NOMO-1 (cell line): ENCODE results near the gene ZNF365.

Source experiments
- DNase-seq, 2 experiments: peaks; one replicate each; lab custom pipeline; 2025; ENCODE audit not compliant: unreplicated experiment in 2 of 2; lab: John Stamatoyannopoulos, UW

Gene ZNF365

GRCh38 chr10:62413652-62414051 lies 39.5 kb downstream of the ZNF365 start:
- DNase-seq = no peak

DNA sequence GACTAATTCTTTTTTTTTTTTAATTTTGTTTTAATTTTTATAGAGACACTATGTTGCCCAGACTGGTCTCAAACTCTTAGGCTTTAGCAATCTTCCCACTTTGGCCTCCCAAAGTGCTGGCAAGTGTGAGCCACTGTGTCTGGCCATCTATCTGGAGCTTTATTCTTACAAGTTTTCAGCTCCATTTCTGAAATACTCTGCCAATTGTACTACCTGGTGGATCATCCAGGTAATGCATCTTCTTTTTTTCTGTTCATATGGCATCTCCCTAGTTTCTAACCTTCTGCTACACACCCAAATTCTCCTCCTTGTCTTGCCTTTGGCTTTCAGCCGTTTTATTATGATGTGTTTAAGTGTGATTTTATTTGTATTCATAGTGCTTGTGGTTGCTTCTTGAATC lies 40.2 kb downstream of the ZNF365 start:
- DNase-seq = no peak

- DNase-seq = no peak
These were observed 48.0 kb downstream of the ZNF365 start for GRCh38 chr10:62422068-62422590.

DNA sequence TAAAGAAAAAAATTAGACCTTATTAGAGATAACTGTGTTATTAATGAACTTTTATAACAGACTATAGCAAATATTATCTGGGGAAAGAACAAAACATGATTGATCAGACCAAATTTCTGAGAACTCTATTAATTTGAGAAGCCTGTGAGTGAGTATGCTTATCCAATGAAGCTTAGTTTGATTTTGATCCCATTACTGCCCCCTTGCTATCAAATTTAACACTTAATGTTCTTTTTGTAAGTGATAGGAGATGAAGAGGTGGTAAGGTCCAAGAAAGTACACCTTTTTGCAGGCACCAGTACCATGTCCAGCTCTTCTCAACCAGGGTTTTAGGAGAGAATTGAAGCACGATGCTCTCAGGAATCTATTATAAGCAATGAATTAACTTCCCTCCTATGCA lies 49.9 kb downstream of the ZNF365 start:
- DNase-seq = no peak

- DNase-seq = no peak
These were observed 51.9 kb downstream of the ZNF365 start for GRCh38 chr10:62426086-62426485.

DNA sequence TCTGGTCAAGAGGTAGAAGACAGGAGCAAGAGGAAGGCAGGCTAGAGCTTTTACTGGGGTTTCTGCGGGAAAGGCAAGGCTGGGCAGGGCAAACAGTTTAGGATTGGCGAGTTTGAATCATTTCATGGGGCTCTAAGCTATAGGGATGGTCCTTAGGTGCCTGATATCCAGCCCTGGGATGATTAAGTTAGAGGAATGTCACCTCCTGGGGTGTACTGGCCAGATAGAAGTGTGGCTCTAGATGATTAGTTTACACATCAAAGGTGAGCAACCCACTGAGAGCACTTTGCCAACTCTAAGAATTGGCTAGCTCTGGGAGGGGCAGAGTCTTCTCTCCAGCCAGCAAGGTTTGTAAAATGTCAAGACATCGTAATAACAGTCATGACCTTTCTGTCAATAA lies 52.4 kb downstream of the ZNF365 start:
- DNase-seq = no peak

GRCh38 chr10:62430881-62431280 lies 56.7 kb downstream of the ZNF365 start:
- no peak for DNase-seq

DNA sequence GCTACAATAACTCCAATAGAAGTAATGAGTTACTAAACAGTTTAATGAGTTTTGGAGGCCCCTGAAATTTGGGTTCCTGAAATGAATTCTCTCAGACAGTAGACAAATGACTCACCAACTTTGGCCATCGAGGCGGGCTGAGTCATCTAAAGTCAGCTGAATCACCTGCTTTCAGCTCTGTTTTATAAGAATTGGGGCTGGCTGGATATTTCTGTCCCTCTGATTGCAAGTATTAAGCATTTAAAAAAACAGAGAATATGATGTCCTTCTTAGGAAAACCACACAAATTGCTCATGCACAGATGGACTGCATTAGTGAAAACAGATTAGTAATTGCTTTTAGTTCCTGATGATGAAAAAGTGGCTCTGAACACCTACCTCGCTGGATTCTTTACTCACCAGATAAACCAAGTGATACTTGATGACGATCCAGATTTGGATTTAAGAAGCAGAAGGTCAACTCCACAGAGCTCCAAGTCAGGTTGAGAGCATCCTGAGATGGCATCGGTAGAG lies 59.1 kb downstream of the ZNF365 start:
- peak; percentile 61 to 84 for DNase-seq

DNA sequence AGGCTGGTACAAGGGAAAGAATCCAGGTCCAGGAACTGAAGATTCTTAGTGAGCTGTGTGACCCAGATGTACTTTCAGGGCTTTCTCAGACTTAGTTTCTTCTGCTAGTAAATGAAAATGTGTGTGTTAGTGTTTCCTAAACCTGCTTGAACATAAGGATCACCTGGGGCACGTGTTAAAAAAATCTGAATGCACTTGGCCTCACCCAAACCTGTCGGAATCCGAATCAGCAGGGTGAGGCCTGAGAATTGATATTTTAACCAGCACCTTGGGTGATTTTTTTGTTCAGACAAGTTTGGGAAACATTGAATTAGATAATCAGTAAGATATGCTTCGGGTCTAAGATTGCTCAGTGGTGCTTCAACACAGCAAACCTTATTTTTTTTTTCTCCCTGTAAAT lies 59.7 kb downstream of the ZNF365 start:
- no peak for DNase-seq

GRCh38 chr10:62437696-62438095 lies 63.5 kb downstream of the ZNF365 start:
- DNase-seq = peak in 1 of 2 experiments; percentile 50

GRCh38 chr10:62442006-62442405 lies 67.8 kb downstream of the ZNF365 start:
- no peak for DNase-seq

DNA sequence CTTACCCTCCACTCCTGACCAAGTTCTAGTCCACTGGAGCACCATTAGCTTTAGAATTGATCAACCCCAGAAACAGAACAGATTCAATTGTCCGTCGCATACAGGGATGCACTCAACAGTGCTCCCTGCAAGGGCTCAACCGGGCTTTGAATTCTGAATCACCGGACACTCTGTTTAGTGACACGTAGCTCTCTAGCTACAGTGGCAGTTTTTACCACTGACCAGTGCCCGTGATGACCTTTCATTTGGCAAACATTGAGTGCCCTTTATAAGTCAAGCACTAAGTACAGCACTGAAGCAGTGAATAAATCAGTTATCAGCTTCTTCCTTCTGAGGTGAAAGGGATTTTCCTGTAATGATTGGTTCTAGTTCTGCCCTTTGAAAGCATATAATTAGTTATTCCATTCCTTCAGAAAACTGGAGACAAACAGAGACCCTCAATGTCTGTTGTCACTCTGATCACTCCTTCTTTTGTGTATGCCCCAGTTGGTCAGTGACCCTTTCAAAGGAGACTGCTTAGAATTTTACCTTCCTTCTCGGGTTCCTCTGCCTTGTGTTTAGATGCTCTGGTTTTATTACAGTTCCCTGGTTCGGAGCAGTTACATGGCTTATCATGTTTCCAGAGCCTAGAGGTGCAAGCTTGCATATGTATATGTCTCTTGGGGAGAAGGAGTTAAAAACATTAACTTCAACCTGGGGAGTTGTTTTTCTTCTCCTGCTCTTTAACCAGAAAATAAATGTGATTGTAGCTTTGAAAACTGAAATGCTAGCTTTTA lies 68.9 kb downstream of the ZNF365 start:
- no peak for DNase-seq

DNA sequence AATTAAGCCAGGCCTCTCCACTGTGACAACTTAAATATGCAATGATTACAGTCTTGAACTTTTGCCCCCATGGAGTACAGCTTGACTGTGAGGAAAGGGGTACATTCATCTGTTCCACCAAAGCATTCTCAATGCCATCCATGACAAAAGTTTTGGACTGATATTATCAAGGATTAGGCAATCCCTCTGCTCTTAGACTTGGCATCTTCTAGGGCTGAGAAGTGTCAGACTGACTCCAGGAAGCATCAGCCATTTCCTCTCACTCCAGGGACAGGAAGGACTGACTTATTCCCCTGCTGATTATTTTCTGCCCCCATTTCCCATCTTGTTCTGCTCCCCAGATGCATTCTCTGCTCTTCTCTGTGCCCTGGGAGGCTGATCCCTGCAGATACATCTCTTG lies 69.7 kb downstream of the ZNF365 start:
- no peak for DNase-seq

- no peak for DNase-seq
These were observed 72.5 kb downstream of the ZNF365 start for GRCh38 chr10:62446627-62447026.

DNA sequence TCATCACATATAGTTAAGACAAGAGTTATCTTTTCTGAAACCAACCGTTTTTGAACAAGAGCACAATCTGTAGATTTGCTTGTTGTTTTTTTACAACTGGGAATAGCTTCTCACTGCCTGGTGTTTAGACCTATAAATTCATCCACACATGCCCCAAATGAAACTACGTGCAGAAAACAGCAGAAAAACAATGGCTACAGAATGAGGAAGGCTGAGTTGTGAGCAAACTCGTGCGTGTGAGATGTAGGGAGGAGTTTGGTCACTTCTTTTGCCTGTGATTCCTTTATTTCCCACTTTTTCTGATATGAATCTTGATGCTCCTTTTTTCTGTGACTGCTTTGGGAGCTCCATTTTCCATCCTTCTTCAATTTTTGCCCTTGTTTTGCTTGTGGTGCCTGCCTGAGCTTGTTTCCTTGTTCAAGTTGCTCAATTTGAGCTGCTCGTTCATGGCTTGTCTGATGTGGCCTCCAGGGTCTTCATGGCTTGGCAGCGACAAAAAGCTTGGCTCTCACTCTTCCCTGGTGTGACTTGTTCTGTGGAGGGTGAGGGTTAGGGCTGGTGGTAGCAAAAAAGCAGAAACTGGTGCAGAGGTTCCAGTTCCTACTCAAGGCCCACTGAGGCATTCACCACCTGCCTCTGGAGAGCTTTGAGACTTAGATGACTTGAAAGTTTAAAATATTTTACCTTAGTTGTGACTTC lies 76.9 kb downstream of the ZNF365 start:
- peak in 1 of 2 experiments; percentile 11 for DNase-seq

GRCh38 chr10:62451611-62451975 lies 77.4 kb downstream of the ZNF365 start:
- no peak for DNase-seq
